Measurements from ENCODE around the gene AKR1B15. TPM values are rescaled to one million over a fixed set of nuclear protein-coding genes. Genes with fewer than 3 reads are reported as not detected.

AKR1B15 gene
- total RNA-seq, 1 donor from 2014 or later: not detected

- Mint-ChIP-seq H3K9me3 (no peaks in the 10 kb centered on the region), H3K27me3 (peaks cover 17% of the 10 kb centered on the region), H3K4me3 (no peak overlapping the region), H3K36me3 (ENCODE audit: low read depth) (no peaks in the 10 kb centered on the region), H3K4me1 (no peaks in the 10 kb centered on the region), H3K27ac (no peak overlapping the region)
- no peak for DNase-seq
- ChIA-PET POLR2A (no interaction called here), CTCF (no interaction called here)
- intact Hi-C loops (cut with micrococcal nuclease): no loop called here
- ATAC-seq (ENCODE audit: low read depth): no peak
- TF ChIP-seq, protein P1, sequence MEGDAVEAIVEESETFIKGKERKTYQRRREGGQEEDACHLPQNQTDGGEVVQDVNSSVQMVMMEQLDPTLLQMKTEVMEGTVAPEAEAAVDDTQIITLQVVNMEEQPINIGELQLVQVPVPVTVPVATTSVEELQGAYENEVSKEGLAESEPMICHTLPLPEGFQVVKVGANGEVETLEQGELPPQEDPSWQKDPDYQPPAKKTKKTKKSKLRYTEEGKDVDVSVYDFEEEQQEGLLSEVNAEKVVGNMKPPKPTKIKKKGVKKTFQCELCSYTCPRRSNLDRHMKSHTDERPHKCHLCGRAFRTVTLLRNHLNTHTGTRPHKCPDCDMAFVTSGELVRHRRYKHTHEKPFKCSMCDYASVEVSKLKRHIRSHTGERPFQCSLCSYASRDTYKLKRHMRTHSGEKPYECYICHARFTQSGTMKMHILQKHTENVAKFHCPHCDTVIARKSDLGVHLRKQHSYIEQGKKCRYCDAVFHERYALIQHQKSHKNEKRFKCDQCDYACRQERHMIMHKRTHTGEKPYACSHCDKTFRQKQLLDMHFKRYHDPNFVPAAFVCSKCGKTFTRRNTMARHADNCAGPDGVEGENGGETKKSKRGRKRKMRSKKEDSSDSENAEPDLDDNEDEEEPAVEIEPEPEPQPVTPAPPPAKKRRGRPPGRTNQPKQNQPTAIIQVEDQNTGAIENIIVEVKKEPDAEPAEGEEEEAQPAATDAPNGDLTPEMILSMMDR (IDR thresholded peaks at IDR 0.05): no peak
Observed at GRCh38 chr7:134527979-134528371, 20.9 kb upstream of the AKR1B15 start.

DNA sequence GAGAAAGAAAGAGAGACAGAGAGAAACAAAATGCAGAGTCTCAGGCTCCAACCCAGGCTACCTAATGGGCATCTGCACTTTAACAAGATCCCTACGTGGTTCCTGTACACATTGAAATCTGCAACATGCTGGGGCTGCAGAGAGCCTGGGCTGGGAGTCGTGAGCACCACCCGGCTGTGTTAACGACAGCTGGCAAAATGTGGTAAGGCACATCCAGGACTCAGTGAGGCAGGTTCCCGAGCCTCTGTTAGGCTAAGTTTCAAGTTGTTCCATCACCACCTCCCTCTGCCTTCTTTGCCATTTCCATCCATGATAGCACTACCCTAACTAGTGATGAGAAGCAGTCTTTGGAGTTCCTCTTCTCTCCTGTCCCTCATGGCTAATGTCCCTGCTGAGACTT is 20.2 kb upstream of the AKR1B15 start:
- Mint-ChIP-seq H3K27ac (no peak overlapping the region), H3K9me3 (no peaks in the 10 kb centered on the region)

DNA sequence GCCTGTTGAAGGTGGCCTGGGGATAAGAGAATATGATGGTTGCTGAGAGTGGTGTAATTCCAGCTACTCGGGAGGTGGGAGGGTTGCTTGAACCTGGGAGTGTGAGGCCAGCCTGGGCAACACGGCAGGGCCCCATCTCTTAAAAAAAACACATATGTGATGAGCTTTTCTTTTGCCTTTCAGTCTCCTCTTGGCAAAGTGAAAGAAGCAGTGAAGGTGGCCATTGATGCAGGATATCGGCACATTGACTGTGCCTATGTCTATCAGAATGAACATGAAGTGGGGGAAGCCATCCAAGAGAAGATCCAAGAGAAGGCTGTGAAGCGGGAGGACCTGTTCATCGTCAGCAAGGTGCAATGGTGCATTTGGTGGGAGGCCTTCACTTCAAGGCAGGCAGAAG is 18.4 kb upstream of the AKR1B15 start:
- peaks cover 10% of the 10 kb centered on the region for H3K27me3 Mint-ChIP-seq
- TF ChIP-seq, protein P1 (IDR thresholded peaks at IDR 0.05): no peak
- no peaks in the 10 kb centered on the region for H3K4me1 Mint-ChIP-seq
- ChIA-PET CTCF (no interaction called here), POLR2A (no interaction called here)
- intact Hi-C loops (cut with micrococcal nuclease): no loop called here
- no peak overlapping the region for H3K4me3 Mint-ChIP-seq
- no peaks in the 10 kb centered on the region for H3K36me3 Mint-ChIP-seq (ENCODE audit: low read depth)
- H3K27ac Mint-ChIP-seq: no peak overlapping the region
- H3K9me3 Mint-ChIP-seq: no peaks in the 10 kb centered on the region
- no peak for ATAC-seq (ENCODE audit: low read depth)
- no peak for DNase-seq

More for the DNA sequence above, 20.2 kb upstream of the AKR1B15 start:
- Mint-ChIP-seq H3K4me1 (no peaks in the 10 kb centered on the region), H3K4me3 (no peak overlapping the region), H3K27me3 (peaks cover 16% of the 10 kb centered on the region), H3K36me3 (ENCODE audit: low read depth) (no peaks in the 10 kb centered on the region)
- ATAC-seq (ENCODE audit: low read depth): no peak
- ChIA-PET POLR2A (no interaction called here), CTCF (no interaction called here)
- intact Hi-C loops (cut with micrococcal nuclease): no loop called here
- no peak for DNase-seq
- TF ChIP-seq, protein P1 (IDR thresholded peaks at IDR 0.05): no peak

- POLR2A ChIA-PET: no interaction called here
- CTCF ChIA-PET: no interaction called here
- Mint-ChIP-seq H3K36me3 (ENCODE audit: low read depth) (no peaks in the 10 kb centered on the region), H3K4me3 (no peak overlapping the region), H3K27me3 (peaks cover 10% of the 10 kb centered on the region), H3K9me3 (no peaks in the 10 kb centered on the region), H3K4me1 (no peaks in the 10 kb centered on the region), H3K27ac (no peak overlapping the region)
- no peak for ATAC-seq (ENCODE audit: low read depth)
- TF ChIP-seq, protein P1 (IDR thresholded peaks at IDR 0.05): no peak
- intact Hi-C loops (cut with micrococcal nuclease): no loop called here
- no peak for DNase-seq
Observed at GRCh38 chr7:134532180-134532953, 16.5 kb upstream of the AKR1B15 start.

DNA sequence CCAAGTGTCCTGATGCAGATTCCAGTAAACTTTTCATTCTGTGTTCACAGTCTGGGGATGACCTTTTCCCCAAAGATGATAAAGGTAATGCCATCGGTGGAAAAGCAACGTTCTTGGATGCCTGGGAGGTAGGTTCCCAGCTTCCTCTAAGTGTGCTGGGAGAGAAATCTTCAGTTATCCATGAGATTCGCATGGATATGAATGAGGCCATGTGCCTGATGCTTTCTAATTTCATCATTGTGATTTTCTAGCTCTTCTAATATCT is 16.0 kb upstream of the AKR1B15 start:
- Mint-ChIP-seq H3K4me3 (no peak overlapping the region), H3K27ac (no peak overlapping the region), H3K9me3 (no peaks in the 10 kb centered on the region), H3K36me3 (ENCODE audit: low read depth) (no peaks in the 10 kb centered on the region), H3K4me1 (no peaks in the 10 kb centered on the region), H3K27me3 (peaks cover 10% of the 10 kb centered on the region)
- POLR2A ChIA-PET: no interaction called here
- DNase-seq (no peak), ATAC-seq (ENCODE audit: low read depth) (no peak)
- TF ChIP-seq, protein P1 (IDR thresholded peaks at IDR 0.05): no peak
- intact Hi-C loops (cut with micrococcal nuclease): no loop called here
- CTCF ChIA-PET: no interaction called here

All from activated B cell treated with CpG ODN at 0.5 μM for 24 hours (primary cell).